Ishikawa (cell line): ENCODE results near the gene SPRN.

Source experiments
- CEBPB ChIP-seq: IDR thresholded peaks from 2 replicates; pipeline ENCODE4 v1.6.1; 2012
- CREB1 ChIP-seq: IDR thresholded peaks from 2 replicates; pipeline ENCODE4 v1.6.1; 2012; ENCODE audit warnings: low read depth
- EGR1 ChIP-seq: IDR thresholded peaks from 2 replicates; pipeline ENCODE4 v1.6.1; 2012
- EP300 ChIP-seq: IDR thresholded peaks from 2 replicates; pipeline ENCODE4 v1.6.1; 2012; ENCODE audit warnings: borderline replicate concordance
- FOXM1 ChIP-seq: IDR thresholded peaks from 2 replicates; pipeline ENCODE4 v1.6.1; 2012; ENCODE audit warnings: low read depth, borderline replicate concordance
- MAX ChIP-seq: IDR thresholded peaks from 2 replicates; pipeline ENCODE4 v1.6.1; 2012
- NFIC ChIP-seq: IDR thresholded peaks from 2 replicates; pipeline ENCODE4 v1.6.1; 2012
- RAD21 ChIP-seq: IDR thresholded peaks from 2 replicates; pipeline ENCODE4 v1.6.1; 2012; ENCODE audit warnings: low read depth
- TAF1 ChIP-seq: IDR thresholded peaks from 2 replicates; pipeline ENCODE4 v1.6.1; 2012; ENCODE audit warnings: low read depth, mild to moderate bottlenecking
- TCF12 ChIP-seq: IDR thresholded peaks from 2 replicates; pipeline ENCODE4 v1.6.1; 2012; ENCODE audit warnings: low read depth
- TEAD4 ChIP-seq: IDR thresholded peaks from 2 replicates; pipeline ENCODE4 v1.6.1; 2012
- YY1 ChIP-seq: IDR thresholded peaks from 2 replicates; pipeline ENCODE4 v1.6.1; 2012; ENCODE audit warnings: low read depth
- ZBTB7A ChIP-seq: IDR thresholded peaks from 2 replicates; pipeline ENCODE4 v1.6.1; 2012; ENCODE audit warnings: low read depth
- TF ChIP-seq, protein P1 (sequence below): IDR thresholded peaks from 2 replicates; pipeline ENCODE4 v1.6.1; 2012

Gene SPRN

DNA sequence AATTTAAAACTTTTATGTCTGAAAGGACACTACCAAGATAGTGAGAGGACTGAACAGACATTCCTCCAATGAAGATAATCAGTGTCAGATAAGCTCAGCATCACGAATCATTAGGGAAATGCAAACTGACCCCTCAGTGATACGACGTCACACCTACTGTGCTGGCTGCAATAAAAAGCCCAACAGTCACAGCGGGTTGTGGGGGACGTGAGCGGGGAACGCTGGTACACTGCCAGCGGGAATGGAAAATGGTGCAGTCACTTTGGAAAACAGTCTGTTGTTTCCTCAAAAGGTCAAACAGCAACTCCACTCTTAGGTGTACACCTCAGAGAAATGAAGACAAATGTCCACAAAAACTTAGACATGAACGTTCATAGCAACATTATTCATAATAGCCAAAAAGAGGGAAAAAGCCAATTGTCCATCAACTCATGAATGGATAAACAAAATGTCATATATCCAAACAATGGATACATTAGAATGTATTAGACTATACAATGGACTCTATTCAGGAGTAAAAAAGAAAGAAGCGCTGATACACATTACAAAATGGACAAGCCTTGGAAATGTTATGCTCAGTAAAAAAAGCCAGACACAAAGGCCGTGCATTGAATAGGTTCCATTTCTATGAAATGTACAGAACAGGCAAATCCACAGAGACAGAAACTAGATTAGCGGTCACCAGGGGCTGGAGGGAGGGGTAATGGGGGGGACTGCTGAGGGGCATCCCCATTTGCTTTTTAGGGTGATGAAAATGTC lies 48.9 kb downstream of the SPRN start:
- TF ChIP-seq CREB1 (no peak), NFIC (no peak), TEAD4 (no peak), EP300 (no peak), TAF1 (no peak), MAX (no peak)
- TF ChIP-seq, protein P1, sequence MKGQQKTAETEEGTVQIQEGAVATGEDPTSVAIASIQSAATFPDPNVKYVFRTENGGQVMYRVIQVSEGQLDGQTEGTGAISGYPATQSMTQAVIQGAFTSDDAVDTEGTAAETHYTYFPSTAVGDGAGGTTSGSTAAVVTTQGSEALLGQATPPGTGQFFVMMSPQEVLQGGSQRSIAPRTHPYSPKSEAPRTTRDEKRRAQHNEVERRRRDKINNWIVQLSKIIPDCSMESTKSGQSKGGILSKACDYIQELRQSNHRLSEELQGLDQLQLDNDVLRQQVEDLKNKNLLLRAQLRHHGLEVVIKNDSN, result no peak

DNA sequence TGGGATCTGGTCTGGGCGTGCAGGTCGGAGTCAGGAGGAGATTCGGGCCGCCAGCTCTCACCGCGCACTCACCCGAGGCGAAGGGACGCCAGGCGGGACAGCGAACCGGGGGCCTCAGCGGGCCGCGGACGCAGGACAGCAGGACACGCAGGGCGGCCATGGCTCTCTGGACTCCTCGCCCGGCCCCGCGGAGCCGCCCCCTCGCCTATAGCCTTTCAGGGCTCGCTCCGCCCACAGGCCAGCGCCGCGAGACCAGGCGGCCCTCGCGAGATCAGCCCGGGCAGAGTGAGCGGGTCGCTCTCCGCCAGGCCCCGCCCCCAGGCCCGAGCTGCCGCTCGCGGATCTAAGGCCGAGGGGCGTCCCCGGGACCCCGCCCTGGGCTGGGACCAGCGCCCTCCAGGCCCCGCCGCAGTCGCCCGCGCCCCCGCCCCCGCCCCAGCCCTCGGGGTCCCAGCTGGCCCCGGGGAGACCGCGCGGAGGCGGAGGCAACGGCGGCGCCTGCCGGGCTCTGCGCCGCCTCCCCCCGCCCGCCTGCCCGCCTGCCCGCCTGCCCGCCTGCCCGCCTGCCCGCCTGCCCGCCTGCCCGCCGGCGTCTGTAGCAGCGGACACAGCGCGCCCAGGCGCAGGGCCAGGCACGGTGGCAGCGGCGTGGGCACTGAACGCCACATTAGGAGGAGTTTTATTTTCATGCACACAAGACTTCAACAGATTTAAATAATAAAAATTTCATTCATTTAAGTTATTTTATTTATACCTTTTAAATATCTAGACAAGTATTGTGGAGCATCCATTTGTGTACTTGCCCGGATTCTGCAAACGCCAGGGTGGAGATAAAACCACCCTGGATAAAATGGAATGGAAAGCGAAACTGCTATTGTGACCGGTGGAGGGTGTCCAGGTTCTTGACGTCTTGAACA lies 51.0 kb downstream of the SPRN start, which contains the start of gene ECHS1:
Gene ECHS1, minus strand, starts transcription at position 181 of the 917 bp plus-strand sequence. Its CDS starts 21 bp downstream, at position 160.
- TF ChIP-seq YY1, result peak; percentile 95
- TF ChIP-seq MAX, result peak; percentile 68
- TF ChIP-seq FOXM1, result no peak
- TF ChIP-seq EP300, result no peak
- peak; percentile 70 for TF ChIP-seq ZBTB7A
- TF ChIP-seq RAD21, result no peak
- no peak; the same call in 1 of the 2 replicates for TF ChIP-seq CEBPB
- TF ChIP-seq TCF12, result peak; percentile 24; the same call in 1 of the 2 replicates
- TF ChIP-seq CREB1, result no peak
- TF ChIP-seq NFIC, result no peak
- TF ChIP-seq TEAD4, result no peak
- TF ChIP-seq EGR1, result peak; percentile 27; the same call in 1 of the 2 replicates
- TF ChIP-seq TAF1, result peak; percentile 94
- TF ChIP-seq, protein P1, result peak; percentile 30; the same call in 1 of the 2 replicates

DNA sequence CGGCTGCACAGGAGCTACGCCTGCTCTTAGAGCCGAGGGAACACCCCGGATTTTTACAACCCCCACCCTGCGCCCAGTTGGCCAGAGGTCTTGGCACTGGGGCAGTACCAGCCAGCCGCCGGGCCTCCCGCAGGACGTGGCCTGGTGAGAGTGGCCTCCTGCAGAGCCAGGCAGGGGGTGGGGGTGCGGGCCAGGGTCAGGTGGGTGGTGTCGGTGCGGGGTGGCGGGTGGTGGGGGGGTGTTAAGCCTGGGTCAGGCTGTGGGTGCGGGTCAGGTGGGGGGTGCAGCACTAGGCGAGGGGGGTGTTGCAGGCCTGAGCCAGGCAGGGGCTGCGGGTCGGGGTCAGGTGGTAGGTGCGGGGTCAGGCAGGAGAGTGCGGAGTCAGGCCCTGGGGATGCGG lies 51.9 kb downstream of the SPRN start:
- TF ChIP-seq NFIC, result peak; percentile 26; the same call in 1 of the 2 replicates
- TF ChIP-seq TAF1, result no peak
